Mesendoderm (in vitro differentiated cells): ENCODE data around the gene PKNOX2.
A peak's percentile ranks its signal among the peaks of the same experiment; 100 is the strongest.

Experiments
- DNase-seq: peaks from one replicate; pipeline ENCODE4 v3.0.0; 2013
- H2AK5ac ChIP-seq: 2 replicates; pipeline ENCODE4 v1.6.1; 2013; ENCODE audit warnings: low read length, inconsistent platforms
- H2BK120ac ChIP-seq: 2 replicates; pipeline ENCODE4 v1.6.1; 2013; ENCODE audit warnings: low read depth, mild to moderate bottlenecking, low read length, moderate library complexity, mixed read lengths
- H2BK15ac ChIP-seq: replicated peaks from 2 replicates; pipeline ENCODE4 v1.6.1; 2013; ENCODE audit warnings: low read depth, mild to moderate bottlenecking, moderate library complexity
- H2BK5ac ChIP-seq: 2 replicates; pipeline ENCODE4 v1.6.1; 2013; ENCODE audit warnings: low read length, inconsistent platforms
- H3K18ac ChIP-seq: 2 replicates; pipeline ENCODE4 v1.6.1; 2013; ENCODE audit warnings: mild to moderate bottlenecking, low read length, mixed read lengths
- H3K23ac ChIP-seq: one replicate; pipeline ENCODE4 v1.6.1; 2013; ENCODE audit warnings: low read length
- H3K27ac ChIP-seq: 2 replicates; pipeline ENCODE4 v1.5.1; 2013; ENCODE audit warnings: low read depth, mild to moderate bottlenecking, inconsistent platforms, low read length, moderate library complexity
- H3K27me3 ChIP-seq: 2 replicates; pipeline ENCODE4 v1.6.1; 2013; ENCODE audit warnings: low read length, control low read depth, mild to moderate bottlenecking, inconsistent platforms; ENCODE audit not compliant: insufficient read depth, poor library complexity
- H3K36me3 ChIP-seq: 2 replicates; pipeline ENCODE4 v1.6.1; 2013; ENCODE audit warnings: low read length, inconsistent platforms; ENCODE audit not compliant: control insufficient read depth, insufficient read depth
- H3K4ac ChIP-seq: one replicate; pipeline ENCODE4 v1.6.1; 2013; ENCODE audit warnings: low read depth, mild to moderate bottlenecking, low read length, moderate library complexity
- H3K4me1 ChIP-seq: 2 replicates; pipeline ENCODE4 v1.6.1; 2013; ENCODE audit warnings: low read depth, low read length, inconsistent platforms; ENCODE audit not compliant: control insufficient read depth
- H3K4me2 ChIP-seq: 2 replicates; pipeline ENCODE4 v1.6.1; 2013; ENCODE audit warnings: low read length
- H3K4me3 ChIP-seq: 2 replicates; pipeline ENCODE4 v1.5.1; 2013; ENCODE audit warnings: mild to moderate bottlenecking, low read length
- H3K56ac ChIP-seq: one replicate; pipeline ENCODE4 v1.6.1; 2013; ENCODE audit warnings: low read length
- H3K79me1 ChIP-seq: 2 replicates; pipeline ENCODE4 v1.6.1; 2013; ENCODE audit warnings: low read length, inconsistent platforms
- H3K79me2 ChIP-seq: 2 replicates; pipeline ENCODE4 v1.6.1; 2013; ENCODE audit warnings: mild to moderate bottlenecking, low read length; ENCODE audit not compliant: control insufficient read depth, insufficient read depth
- H3K9ac ChIP-seq: 2 replicates; pipeline ENCODE4 v1.6.1; 2013; ENCODE audit warnings: low read length, inconsistent platforms
- H4K5ac ChIP-seq: one replicate; pipeline ENCODE4 v1.6.1; 2013; ENCODE audit warnings: low read length
- H4K8ac ChIP-seq: one replicate; pipeline ENCODE4 v1.6.1; 2013; ENCODE audit warnings: low read depth, mild to moderate bottlenecking, control low read depth, low read length, moderate library complexity
- WGBS: extraction: QIAGEN DNeasy Blood & Tissue Kit; methylation state at CpG from one replicate; pipeline ENCODE4 v1.1.7; 2013; ENCODE audit warnings: low lambda C conversion rate, missing lambda C conversion rate; ENCODE audit not compliant: insufficient coverage; ENCODE audit errors: extremely low coverage; 5-methylcytosine and 5-hydroxymethylcytosine counted together

Gene PKNOX2

DNA sequence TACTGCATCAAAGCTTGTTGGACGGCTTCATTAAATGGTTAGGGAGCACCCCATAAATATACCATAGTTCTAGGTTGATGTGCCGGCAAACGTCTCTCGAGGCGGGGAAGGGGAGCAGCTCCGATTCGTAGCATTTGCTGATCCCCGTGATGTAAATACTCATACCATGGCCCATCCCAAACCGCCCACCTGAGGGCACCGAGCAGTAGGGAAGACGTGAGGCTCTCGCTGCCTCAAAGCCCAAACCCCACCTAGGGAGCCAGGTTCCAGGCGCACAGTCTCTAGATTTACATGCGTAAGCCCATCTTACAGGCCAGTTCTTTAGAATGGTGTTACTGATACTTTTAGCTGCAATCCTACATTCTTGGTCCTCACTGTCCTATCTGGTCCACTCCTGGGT is 207.5 kb downstream of the PKNOX2 start:
- Histone ChIP-seq H2AK5ac (peak overlapping the region; percentile 28), H3K9ac (peak overlapping the region; percentile 9), H3K4me1 (peaks cover 25% of the 10 kb centered on the region), H3K4me2 (peak overlapping the region; percentile 39), H2BK15ac (no peak overlapping the region), H2BK5ac (peak overlapping the region; percentile 3), H3K27ac (peak overlapping the region; percentile 42), H3K27me3 (no peaks in the 10 kb centered on the region), H3K79me1 (no peaks in the 10 kb centered on the region), H3K56ac (peak overlapping the region; percentile 34), H4K8ac (no peak overlapping the region), H3K4ac (no peak overlapping the region), H3K23ac (no peak overlapping the region), H4K5ac (no peak overlapping the region), H3K36me3 (no peaks in the 10 kb centered on the region), H3K79me2 (no peaks in the 10 kb centered on the region), H2BK120ac (no peak overlapping the region), H3K18ac (no peak overlapping the region), H3K4me3 (no peak overlapping the region)
- DNase-seq = no peak
- WGBS = no CpG with 5 or more reads among the region's 14 CpGs

GRCh38 chr11:125372911-125373310 is 208.4 kb downstream of the PKNOX2 start:
- Histone ChIP-seq H3K4ac (no peak overlapping the region), H3K4me1 (peaks cover 25% of the 10 kb centered on the region), H4K8ac (no peak overlapping the region), H3K9ac (no peak overlapping the region), H2BK120ac (no peak overlapping the region), H3K18ac (no peak overlapping the region), H3K79me1 (no peaks in the 10 kb centered on the region), H3K4me2 (no peak overlapping the region), H3K56ac (no peak overlapping the region), H3K4me3 (no peak overlapping the region), H2BK15ac (no peak overlapping the region), H3K27ac (no peak overlapping the region), H2AK5ac (peak overlapping the region; percentile 15), H3K27me3 (no peaks in the 10 kb centered on the region), H4K5ac (no peak overlapping the region), H3K36me3 (no peaks in the 10 kb centered on the region), H3K79me2 (no peaks in the 10 kb centered on the region), H3K23ac (no peak overlapping the region), H2BK5ac (no peak overlapping the region)
- no CpG with 5 or more reads among the region's 3 CpGs for WGBS
- no peak for DNase-seq

- no CpG with 5 or more reads among the region's 13 CpGs for WGBS
- H3K27ac ChIP-seq = no peak overlapping the region
- no peak overlapping the region for H2BK120ac ChIP-seq
Observed at GRCh38 chr11:125373426-125374391, 209.2 kb downstream of the PKNOX2 start.

DNA sequence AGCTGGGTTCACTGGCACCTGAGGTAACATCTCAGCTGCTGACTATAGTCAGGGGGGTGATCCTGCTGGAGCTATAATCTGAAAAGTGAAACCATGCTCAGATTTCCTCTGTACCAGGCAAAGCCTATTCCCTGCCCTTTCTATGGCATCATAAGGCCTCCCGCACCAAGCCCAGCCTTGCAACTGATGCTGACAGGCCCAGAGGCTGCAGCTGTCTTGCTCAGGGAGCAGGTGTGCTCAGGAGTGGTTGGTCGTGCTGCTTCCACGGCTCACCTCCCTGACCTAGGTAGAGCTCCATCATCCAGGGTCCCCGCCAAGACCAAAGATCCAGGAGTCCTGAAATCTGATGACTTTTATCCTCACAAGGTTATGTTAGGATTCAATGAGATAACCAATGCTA is 209.8 kb downstream of the PKNOX2 start:
- no peak overlapping the region for H3K27ac ChIP-seq
- no peaks in the 10 kb centered on the region for H3K79me2 ChIP-seq
- peaks cover 23% of the 10 kb centered on the region for H3K4me1 ChIP-seq
- H3K27me3 ChIP-seq = no peaks in the 10 kb centered on the region
- H3K4me2 ChIP-seq = no peak overlapping the region
- no peak overlapping the region for H2BK15ac ChIP-seq
- no peaks in the 10 kb centered on the region for H3K79me1 ChIP-seq
- no peak overlapping the region for H2BK5ac ChIP-seq
- H3K18ac ChIP-seq = no peak overlapping the region
- H4K5ac ChIP-seq = no peak overlapping the region
- H3K36me3 ChIP-seq = no peaks in the 10 kb centered on the region
- no peak overlapping the region for H3K56ac ChIP-seq
- H2BK120ac ChIP-seq = no peak overlapping the region
- H3K9ac ChIP-seq = no peak overlapping the region
- DNase-seq = no peak
- H3K4ac ChIP-seq = no peak overlapping the region
- H4K8ac ChIP-seq = no peak overlapping the region
- WGBS = no CpG with 5 or more reads among the region's 4 CpGs
- no peak overlapping the region for H2AK5ac ChIP-seq
- no peak overlapping the region for H3K23ac ChIP-seq
- H3K4me3 ChIP-seq = no peak overlapping the region

More at GRCh38 chr11:125373426-125374391, 209.2 kb downstream of the PKNOX2 start:
- Histone ChIP-seq H3K56ac (no peak overlapping the region), H2BK5ac (no peak overlapping the region), H2AK5ac (peak overlapping the region; percentile 22), H4K8ac (no peak overlapping the region), H3K27me3 (no peaks in the 10 kb centered on the region), H3K36me3 (no peaks in the 10 kb centered on the region), H2BK15ac (no peak overlapping the region), H3K79me1 (no peaks in the 10 kb centered on the region), H3K4me3 (no peak overlapping the region), H3K9ac (no peak overlapping the region), H3K4me1 (peaks cover 25% of the 10 kb centered on the region), H3K4ac (no peak overlapping the region), H3K18ac (no peak overlapping the region), H3K4me2 (no peak overlapping the region), H3K79me2 (no peaks in the 10 kb centered on the region), H4K5ac (no peak overlapping the region), H3K23ac (peak overlapping the region; percentile 26)
- DNase-seq = peak; percentile 36

DNA sequence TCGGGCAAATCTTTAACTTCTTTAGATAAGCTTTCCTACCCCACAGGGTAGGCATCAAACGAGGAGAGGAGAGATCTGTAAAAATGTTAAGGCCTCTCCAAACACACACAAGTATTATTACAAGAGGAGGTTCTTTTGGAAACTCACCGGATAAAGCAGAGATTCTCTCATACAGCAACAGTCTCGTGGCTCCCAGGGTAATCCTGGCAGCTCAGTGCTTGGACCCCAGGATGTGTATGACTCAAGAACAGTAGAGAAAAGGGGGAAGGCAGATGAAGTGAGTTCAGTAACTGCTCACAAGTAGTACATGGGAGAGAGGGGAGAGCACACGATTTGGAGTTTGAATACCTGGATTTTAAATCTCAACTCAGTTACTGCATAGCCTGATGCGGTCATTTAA is 210.6 kb downstream of the PKNOX2 start:
- Histone ChIP-seq H2BK5ac (no peak overlapping the region), H3K9ac (no peak overlapping the region), H2BK120ac (no peak overlapping the region), H3K23ac (no peak overlapping the region), H3K18ac (no peak overlapping the region), H3K4me3 (no peak overlapping the region), H2BK15ac (no peak overlapping the region), H4K5ac (no peak overlapping the region), H3K79me2 (no peaks in the 10 kb centered on the region), H3K4me2 (no peak overlapping the region), H3K4ac (no peak overlapping the region), H3K79me1 (no peaks in the 10 kb centered on the region), H4K8ac (no peak overlapping the region), H3K27me3 (no peaks in the 10 kb centered on the region), H3K27ac (no peak overlapping the region), H3K4me1 (peaks cover 19% of the 10 kb centered on the region), H3K56ac (no peak overlapping the region), H3K36me3 (no peaks in the 10 kb centered on the region), H2AK5ac (no peak overlapping the region)
- DNase-seq = no peak
- WGBS = no CpG with 5 or more reads among the region's 6 CpGs
